Measurements from ENCODE around the gene COX7A2.

DNA sequence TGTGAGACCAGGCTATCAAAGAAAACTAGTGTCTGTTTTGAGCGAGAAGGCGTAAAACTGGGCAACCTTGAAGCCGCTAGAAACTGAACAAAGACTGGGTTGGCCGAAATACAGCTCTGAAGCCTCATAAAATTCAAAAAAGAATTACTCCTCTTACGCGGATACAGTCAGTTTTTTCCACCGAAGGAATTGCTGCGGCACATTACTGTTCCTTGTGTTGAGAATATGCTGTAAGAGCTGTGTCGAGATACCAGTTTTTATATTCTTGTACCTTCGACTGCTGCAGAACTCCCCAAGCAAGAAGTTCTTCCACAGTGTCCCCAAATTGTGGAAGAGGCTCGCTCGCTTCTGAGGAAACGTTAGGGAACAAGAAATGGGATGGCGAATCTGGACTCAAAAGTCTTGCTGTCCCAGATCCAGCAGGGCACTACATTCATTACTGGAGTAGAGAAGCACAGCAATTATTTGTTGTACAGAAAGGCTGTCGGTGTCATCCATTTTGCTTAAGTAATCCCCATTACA, 523 bp upstream of the COX7A2 start:
- TF ChIP-seq, protein P1, sequence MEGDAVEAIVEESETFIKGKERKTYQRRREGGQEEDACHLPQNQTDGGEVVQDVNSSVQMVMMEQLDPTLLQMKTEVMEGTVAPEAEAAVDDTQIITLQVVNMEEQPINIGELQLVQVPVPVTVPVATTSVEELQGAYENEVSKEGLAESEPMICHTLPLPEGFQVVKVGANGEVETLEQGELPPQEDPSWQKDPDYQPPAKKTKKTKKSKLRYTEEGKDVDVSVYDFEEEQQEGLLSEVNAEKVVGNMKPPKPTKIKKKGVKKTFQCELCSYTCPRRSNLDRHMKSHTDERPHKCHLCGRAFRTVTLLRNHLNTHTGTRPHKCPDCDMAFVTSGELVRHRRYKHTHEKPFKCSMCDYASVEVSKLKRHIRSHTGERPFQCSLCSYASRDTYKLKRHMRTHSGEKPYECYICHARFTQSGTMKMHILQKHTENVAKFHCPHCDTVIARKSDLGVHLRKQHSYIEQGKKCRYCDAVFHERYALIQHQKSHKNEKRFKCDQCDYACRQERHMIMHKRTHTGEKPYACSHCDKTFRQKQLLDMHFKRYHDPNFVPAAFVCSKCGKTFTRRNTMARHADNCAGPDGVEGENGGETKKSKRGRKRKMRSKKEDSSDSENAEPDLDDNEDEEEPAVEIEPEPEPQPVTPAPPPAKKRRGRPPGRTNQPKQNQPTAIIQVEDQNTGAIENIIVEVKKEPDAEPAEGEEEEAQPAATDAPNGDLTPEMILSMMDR (IDR thresholded peaks at IDR 0.05 in 2 of 3, conservative IDR thresholded peaks at IDR 0.05 in 1 of 3; ENCODE audit: borderline replicate concordance in 1 of 3, insufficient read depth in 1 of 3, low read depth in 2 of 3, low read length in 2 of 3) = no peak
- TF ChIP-seq SIN3A (IDR thresholded peaks at IDR 0.05; ENCODE audit: low read depth) (no peak), TCF7L2 (IDR thresholded peaks at IDR 0.05; ENCODE audit: borderline replicate concordance, extremely low read depth, insufficient read depth, insufficient read length) (no peak), EZH2 (IDR thresholded peaks at IDR 0.05) (no peak), POLR2AphosphoS5 (IDR thresholded peaks at IDR 0.05; ENCODE audit: low read depth, low read length) (no peak), POLR2A (IDR thresholded peaks at IDR 0.05; ENCODE audit: borderline replicate concordance, extremely low read depth, insufficient read depth, insufficient read length) (no peak), EZH2phosphoT487 (IDR thresholded peaks at IDR 0.05; ENCODE audit: borderline replicate concordance) (no peak)
- TF ChIP-seq, protein P2, sequence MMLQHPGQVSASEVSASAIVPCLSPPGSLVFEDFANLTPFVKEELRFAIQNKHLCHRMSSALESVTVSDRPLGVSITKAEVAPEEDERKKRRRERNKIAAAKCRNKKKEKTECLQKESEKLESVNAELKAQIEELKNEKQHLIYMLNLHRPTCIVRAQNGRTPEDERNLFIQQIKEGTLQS (IDR thresholded peaks at IDR 0.05) = no peak
